ENCODE data around the gene ZXDC.

The ZXDC gene

DNA sequence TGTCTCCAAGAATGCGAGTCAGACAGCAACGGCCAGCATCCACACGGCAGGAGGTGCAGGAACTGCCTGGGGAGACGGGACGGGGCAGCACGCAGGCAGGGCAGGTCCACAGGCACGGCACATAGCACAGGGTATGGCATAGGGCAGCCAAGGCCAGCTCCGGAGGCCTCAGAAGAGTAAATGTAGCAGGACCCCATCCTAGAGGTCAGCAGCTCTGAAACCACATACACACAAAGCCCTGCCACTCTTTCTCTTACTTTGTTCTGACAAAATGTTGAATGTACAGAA is 26.9 kb downstream of the ZXDC start:
- DNase-seq: no peak

DNA sequence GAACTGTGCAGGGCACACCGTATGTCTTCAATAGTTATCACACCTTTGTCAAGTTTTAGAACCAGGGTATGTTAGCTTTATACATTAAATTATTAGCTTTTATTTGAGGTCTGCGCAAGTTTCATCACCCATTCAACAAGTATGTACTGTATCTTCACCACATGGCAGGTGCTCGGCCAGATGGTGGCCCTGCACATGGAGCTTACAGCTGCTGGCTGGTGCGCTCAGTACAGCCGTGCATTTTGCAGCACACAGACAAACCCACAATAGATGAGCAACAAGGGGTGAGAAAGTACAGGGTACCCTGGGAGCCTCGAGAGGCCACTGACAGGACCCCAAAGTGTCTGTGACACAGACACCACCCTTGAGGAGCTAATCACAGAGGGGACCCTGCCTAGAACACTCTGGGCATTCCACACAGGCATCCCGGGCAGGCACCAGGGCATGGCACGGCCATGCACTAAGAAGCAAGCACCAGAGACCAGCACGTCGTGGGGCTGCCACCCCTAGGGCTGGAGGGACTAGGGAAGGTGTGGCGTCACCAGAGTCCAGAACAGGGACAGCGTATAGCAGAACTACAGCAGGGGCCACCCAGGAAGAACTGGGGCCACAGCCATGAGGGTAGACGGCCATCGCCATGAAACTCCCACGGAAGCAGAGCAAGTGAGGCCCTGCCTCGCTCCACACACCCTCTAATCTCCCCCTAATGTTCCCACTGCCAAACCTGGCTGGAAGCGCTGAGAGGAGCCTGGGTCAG is 27.4 kb downstream of the ZXDC start:
- no peak for DNase-seq

- no peak for DNase-seq
Observed at GRCh38 chr3:126447456-126448106, 28.1 kb downstream of the ZXDC start.

DNA sequence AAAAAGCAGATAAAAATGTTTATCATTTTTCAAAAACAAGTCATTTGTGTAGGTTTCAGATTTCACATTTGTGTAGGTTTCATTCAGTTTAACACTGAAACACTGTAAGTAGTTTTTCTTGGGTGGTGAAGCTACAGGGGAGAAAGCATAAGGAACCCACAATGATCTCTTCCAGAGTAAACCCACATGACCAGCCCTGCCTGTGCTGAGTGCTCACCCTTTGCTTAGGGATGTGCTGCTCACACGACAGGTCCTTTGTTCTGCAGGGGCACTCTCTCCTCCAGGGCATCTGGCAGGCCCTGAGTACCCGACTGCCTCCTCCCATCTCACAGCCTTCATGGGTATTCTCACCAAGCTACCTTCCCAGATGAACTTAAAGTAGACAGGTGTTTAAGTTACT is 28.9 kb downstream of the ZXDC start:
- DNase-seq: no peak

DNA sequence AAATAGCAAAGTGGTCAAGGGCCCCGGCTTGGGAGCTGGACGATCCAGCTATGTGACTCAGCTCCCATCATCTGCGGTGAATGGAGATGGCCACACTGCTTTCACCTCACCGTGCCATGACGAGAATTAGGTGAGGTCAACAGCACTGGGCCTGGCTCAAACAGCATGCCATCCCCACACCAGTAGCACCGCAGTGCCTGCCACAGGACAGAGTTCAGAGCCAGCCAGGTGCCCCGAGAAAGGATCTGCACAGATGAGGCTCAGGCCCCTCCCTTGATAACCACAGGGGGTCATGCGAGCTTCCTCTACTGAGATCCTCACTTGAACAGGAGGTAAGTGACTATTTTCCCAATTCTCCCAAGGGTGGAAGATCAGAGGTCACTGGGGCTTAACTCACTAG is 29.4 kb downstream of the ZXDC start:
- DNase-seq: no peak

- no peak for DNase-seq
Observed at GRCh38 chr3:126445506-126445905, 30.2 kb downstream of the ZXDC start.

- DNase-seq: no peak
Observed at GRCh38 chr3:126442856-126443242, 32.8 kb downstream of the ZXDC start.

DNA sequence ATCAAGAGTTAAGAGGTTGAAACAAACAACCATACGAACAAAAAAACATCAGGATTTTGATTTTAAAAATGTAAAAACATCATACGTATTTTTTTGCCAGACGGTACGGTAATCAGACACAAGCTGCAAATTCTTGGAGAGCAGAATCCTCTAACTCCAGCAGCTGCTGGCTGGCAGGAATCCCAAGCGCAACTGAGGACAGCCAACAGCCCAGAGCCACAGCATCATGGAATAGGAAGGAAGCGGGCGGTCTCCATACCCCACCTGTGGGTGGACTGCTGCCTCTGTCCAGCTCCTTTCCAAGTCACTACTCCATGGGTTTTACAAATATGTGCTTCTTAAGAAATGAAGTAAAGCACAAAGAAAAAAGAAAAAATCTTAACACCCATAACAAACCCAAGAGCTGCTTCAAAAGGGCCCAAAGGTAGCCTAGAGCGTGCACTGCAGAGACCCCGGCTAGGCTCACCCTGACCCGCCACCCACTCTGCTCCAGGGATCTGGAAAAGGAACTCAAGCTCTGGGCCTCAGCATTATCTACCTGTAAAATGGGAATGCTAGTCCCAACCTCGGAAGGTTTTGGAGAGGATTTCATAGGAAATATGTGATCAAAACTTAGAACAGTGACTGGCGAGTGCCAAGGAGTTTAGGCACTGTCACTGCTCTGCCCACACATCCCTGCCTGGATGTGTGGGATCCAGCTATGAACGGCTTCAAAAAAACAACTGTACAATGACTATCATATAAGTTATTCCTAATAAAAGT is 33.4 kb downstream of the ZXDC start:
- no peak for DNase-seq

DNA sequence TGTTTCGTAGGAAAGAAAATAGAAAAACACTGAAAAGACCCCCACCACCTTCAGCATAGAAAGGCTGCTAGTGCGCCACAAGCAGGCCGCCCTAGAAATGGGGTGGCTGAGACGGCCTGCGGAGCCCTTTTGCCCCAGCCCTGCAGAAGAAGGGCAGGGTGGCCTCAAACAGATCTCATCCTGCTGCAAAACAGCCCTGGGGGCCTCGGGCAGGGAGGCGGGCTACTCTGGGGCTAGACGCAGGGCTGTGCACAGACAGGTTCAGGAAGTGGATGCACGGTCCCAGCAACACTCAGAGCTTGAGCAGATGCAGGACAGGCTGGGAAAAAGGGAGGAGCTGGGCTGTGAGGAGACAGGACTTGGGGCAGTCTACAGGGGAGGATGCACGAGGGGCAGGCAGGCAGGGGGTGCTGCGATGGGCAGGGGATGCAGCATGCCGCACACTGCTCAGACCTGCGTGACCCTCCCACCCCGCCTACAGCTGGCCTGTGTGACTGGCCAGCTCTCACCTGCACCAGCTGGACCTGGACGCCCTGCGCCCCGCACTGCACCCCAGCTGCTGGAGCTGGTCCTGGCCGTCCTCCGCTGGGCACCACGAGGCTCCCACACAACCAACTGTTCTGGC is 34.3 kb downstream of the ZXDC start:
- no peak for DNase-seq

DNA sequence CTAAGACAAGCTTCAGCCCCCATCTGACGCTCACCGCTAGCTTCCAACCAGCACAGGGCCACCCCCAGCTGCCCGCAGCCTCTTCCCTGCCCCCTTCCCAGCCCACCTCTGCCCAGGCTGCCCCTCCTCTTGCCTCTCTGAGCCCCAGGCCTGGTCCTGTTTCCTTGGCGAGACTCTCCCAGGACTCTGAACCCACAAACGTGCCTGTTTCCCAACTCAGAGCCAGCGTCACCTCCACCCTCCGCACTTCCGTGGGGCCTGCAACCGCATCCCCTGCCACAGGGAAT is 35.0 kb downstream of the ZXDC start:
- no peak for DNase-seq

- DNase-seq: no peak
Observed at GRCh38 chr3:126439968-126440708, 35.6 kb downstream of the ZXDC start.

- DNase-seq: no peak
Observed at GRCh38 chr3:126439346-126439967, 36.2 kb downstream of the ZXDC start.

DNA sequence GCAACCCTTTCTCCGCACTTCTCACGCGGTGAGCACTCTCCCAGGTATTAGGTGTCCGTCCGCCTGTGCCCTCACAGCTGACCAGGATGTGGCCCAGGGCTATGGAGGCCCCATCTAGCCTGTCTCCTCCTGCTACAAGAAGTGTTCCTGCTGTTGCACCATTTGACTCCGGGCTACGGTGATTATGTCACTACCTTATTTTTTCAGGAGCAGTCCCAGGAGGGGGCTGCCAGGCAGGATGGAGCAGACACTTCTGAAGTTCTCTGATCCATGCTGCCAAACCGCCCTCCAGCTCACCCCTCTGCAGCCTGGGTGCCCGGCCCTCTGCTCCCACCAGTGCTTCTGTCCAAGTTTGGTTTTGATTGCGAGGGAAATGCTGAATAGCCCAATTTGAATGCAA is 36.9 kb downstream of the ZXDC start:
- DNase-seq: no peak

- no peak for DNase-seq
Observed at GRCh38 chr3:126438186-126438585, 37.5 kb downstream of the ZXDC start.

DNA sequence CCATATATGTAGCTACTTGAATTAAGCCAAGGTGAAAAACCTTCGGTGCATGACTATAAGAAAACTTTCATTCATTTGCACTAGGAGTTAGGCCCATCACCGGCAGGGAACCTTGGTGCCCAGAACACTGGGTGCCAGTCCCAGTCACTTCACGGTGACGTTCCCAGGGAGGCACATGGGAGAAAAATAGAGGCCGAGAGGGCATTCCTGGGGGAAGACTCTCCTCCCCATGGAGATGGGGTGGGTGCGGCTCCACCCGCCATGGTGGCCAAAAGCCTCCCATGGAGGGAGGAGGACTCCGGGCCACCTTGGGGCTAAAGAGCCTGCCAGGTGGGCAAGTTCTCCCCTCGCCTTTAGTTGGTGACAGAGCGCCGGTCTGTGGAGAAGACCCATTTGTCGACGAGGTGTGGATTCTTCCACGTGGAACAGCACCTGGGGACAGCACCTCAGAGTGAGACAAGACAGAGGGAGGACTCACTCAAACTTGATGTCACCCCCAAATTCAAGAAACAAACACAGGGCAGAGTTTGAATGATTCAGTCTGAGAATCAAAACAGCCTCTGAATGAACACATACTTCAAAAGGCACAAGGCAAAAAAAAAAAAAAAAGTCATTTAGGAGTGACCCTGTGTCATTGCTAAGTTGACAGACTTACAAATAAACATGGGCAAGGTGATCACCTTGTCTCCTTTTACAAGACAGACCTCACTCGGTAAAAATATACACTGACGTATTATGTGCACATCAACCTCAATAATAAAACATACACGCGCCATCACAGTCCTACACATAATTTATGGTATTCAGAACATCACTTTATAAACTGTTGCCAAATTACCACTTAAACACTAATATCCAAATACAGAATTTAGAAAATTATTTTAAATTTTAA is 38.6 kb downstream of the ZXDC start:
- DNase-seq: no peak

- no peak for DNase-seq
Observed at GRCh38 chr3:126435456-126436315, 40.0 kb downstream of the ZXDC start.

DNA sequence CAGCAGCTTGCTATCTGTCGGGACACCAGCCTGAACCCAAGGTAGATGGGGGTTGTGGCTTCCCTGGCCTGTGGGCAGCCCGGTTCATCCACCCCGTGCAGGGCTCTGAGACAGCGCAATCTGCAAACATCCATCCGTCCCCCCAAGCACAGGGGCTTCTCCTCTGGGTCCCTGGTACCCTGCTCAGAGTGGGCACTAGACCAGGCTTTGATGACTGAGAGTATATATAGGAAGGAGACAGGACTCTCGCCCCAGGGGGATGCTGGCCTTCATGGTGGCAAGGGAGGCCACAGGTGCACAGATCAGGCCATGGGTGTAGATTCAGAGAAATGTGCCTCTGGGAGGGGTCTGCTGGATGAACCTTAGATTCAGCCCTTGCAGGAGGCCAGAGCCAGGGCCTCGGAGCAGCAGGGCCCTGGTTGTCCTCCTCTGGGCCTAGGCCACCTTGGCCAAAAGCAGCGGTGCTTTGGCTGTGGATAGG is 40.7 kb downstream of the ZXDC start:
- no peak for DNase-seq

GRCh38 chr3:126434264-126434590 is 41.5 kb downstream of the ZXDC start:
- no peak for DNase-seq

- no peak for DNase-seq
Observed at GRCh38 chr3:126433496-126434263, 42.0 kb downstream of the ZXDC start.

- no peak for DNase-seq
Observed at GRCh38 chr3:126433105-126433430, 42.6 kb downstream of the ZXDC start.
